AG04450 (cell line): ENCODE measurements around the gene TTLL9. TPM values are rescaled to one million over a fixed set of nuclear protein-coding genes. Genes with fewer than 3 reads are reported as not detected.

Experiments used
- CTCF ChIA-PET: fragments of 300-600, 350-600 bp; formaldehyde crosslinking; extraction: SDS; loops from one replicate; lab custom pipeline; 2022; ENCODE audit warnings: antibody characterized with exemption, inconsistent platforms; lab: Charles Lee
- POLR2A ChIA-PET: fragments of 350-600 bp; formaldehyde crosslinking; extraction: SDS; loops from one replicate; lab custom pipeline; 2021; ENCODE audit warnings: antibody characterized with exemption, inconsistent platforms; lab: Yijun Ruan, JAX
- DNase-seq: peaks from one replicate; pipeline ENCODE4 v3.0.0-alpha.2; 2011; ENCODE audit warnings: low read depth, low spot score
- H3K27ac ChIP-seq: one replicate; pipeline ENCODE4 v1.5.1; 2012; ENCODE audit warnings: low read depth, low read length, control low read depth
- H3K27me3 ChIP-seq: one replicate; pipeline ENCODE4 v1.6.0; 2012; ENCODE audit warnings: low read length; ENCODE audit not compliant: control insufficient read depth, insufficient read depth
- H3K4me3 ChIP-seq: 2 replicates; pipeline ENCODE4 v1.5.1; 2011; ENCODE audit warnings: mild to moderate bottlenecking, low read depth, low read length, control low read depth
- H3K9me3 ChIP-seq: 2 replicates; pipeline ENCODE4 v1.5.1; 2012; ENCODE audit warnings: low read length; ENCODE audit not compliant: control insufficient read depth, insufficient read depth
- polyA plus RNA-seq: library from polyadenylated mRNA; depleted of rRNA; stranded (reverse); fragments of >200 nt; gene quantifications from 2 replicates; pipeline ENCODE4 v1.2.3, GENCODE V29; 2011
- TF ChIP-seq, protein P1 (sequence below): IDR thresholded peaks from 2 replicates; pipeline ENCODE4 v1.5.1; 2011; ENCODE audit warnings: low read depth, low read length, control low read depth, inconsistent platforms

Gene TTLL9
- polyA plus RNA-seq, 1 experiment, result not detected

- no peak overlapping the region for H3K4me3 ChIP-seq
- TF ChIP-seq, protein P1, sequence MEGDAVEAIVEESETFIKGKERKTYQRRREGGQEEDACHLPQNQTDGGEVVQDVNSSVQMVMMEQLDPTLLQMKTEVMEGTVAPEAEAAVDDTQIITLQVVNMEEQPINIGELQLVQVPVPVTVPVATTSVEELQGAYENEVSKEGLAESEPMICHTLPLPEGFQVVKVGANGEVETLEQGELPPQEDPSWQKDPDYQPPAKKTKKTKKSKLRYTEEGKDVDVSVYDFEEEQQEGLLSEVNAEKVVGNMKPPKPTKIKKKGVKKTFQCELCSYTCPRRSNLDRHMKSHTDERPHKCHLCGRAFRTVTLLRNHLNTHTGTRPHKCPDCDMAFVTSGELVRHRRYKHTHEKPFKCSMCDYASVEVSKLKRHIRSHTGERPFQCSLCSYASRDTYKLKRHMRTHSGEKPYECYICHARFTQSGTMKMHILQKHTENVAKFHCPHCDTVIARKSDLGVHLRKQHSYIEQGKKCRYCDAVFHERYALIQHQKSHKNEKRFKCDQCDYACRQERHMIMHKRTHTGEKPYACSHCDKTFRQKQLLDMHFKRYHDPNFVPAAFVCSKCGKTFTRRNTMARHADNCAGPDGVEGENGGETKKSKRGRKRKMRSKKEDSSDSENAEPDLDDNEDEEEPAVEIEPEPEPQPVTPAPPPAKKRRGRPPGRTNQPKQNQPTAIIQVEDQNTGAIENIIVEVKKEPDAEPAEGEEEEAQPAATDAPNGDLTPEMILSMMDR, result no peak
- no peaks in the 10 kb centered on the region for H3K9me3 ChIP-seq
- CTCF ChIA-PET, result interaction anchor here (3.1 kb wide), 1 partner anchor 18 kb away, joined by 17 read pairs; the partner anchor contains the start of gene PDRG1
- no peak for DNase-seq
- POLR2A ChIA-PET, result no interaction called here
- H3K27ac ChIP-seq, result no peak overlapping the region
- H3K27me3 ChIP-seq, result peaks cover 37% of the 10 kb centered on the region
Measured at GRCh38 chr20:31969991-31970390, 99.6 kb downstream of the TTLL9 start.

- no peaks in the 10 kb centered on the region for H3K9me3 ChIP-seq
- TF ChIP-seq, protein P1, result no peak
- H3K4me3 ChIP-seq, result no peak overlapping the region
- no peak overlapping the region for H3K27ac ChIP-seq
- ChIA-PET CTCF (interaction anchor here (1.2 to 2.1 kb wide), 2 partner anchors 21 to 120 kb away, joined by 3 to 11 read pairs; partner anchors contain the start of gene PDRG1), POLR2A (no interaction called here)
- no peak for DNase-seq
- H3K27me3 ChIP-seq, result peaks cover 26% of the 10 kb centered on the region
Measured at GRCh38 chr20:31972471-31973021, 102.1 kb downstream of the TTLL9 start.

DNA sequence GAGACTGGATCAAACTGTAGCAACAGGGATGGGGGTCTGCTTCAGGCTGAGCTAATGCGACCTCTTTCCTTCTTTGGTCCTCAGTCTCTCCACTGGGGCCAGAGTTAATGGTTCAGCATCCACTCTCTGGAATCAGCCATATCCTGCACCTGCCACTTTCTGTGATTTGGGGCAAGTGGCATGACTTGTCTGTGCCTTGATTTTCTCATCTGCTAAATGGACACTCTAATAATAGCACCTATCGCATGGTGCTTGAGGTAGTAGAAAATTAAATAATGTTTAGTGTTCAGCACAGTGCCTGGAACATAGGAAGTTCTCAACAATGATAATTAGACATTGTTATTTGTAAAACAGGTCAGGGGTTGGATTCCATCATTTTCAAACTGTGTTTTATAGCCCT lies 103.9 kb downstream of the TTLL9 start:
- H3K27me3 ChIP-seq, result peaks cover 21% of the 10 kb centered on the region
- no peak for DNase-seq
- TF ChIP-seq, protein P1, result no peak
- no peak overlapping the region for H3K4me3 ChIP-seq
- no peak overlapping the region for H3K27ac ChIP-seq
- ChIA-PET CTCF (no interaction called here), POLR2A (no interaction called here)
- H3K9me3 ChIP-seq, result no peaks in the 10 kb centered on the region

- Histone ChIP-seq H3K27ac (no peak overlapping the region), H3K9me3 (no peaks in the 10 kb centered on the region), H3K27me3 (peaks cover 20% of the 10 kb centered on the region), H3K4me3 (no peak overlapping the region)
- no peak for DNase-seq
- ChIA-PET POLR2A (no interaction called here), CTCF (interaction anchor here (0.7 to 1.2 kb wide), 2 partner anchors 24 to 57 kb away, joined by 3 read pairs; no protein-coding TSS in a partner anchor)
- TF ChIP-seq, protein P1, result no peak
Measured at GRCh38 chr20:31974951-31975487, 104.6 kb downstream of the TTLL9 start.

DNA sequence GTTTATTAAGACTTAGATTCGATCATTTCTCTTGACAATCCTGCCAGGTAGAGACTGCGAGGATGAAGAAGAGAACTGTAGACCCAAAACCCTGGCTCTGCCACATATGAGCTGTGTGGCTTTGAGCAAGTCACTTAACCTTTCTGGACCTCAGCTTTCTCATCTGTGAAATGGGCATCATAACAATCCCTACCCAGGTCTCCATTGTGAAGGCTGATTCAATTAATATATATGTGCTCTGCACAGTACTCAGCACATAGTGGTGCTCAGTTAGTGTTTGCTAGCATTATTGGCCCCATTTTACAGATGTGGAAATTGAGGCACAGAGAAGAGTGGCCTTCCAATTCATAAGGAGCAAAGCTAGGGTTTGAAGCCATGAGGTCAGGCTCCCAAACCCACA lies 105.4 kb downstream of the TTLL9 start:
- ChIA-PET POLR2A (no interaction called here), CTCF (interaction anchor here (0.7 to 1.2 kb wide), 3 partner anchors 24 to 56 kb away, joined by 3 read pairs; partner anchors contain the start of gene PDRG1)
- Histone ChIP-seq H3K27ac (no peak overlapping the region), H3K9me3 (no peaks in the 10 kb centered on the region), H3K27me3 (peaks cover 16% of the 10 kb centered on the region), H3K4me3 (no peak overlapping the region)
- TF ChIP-seq, protein P1, result no peak
- no peak for DNase-seq
